HG02610 (cell line): ENCODE data around the gene TCF7L2.

Experiments
- ATAC-seq: cut with Tn5 transposase; IDR thresholded peaks from one replicate; pipeline ENCODE4 v1.9.1; 2021; ENCODE audit warnings: mild to moderate bottlenecking, moderate library complexity; ENCODE audit not compliant: unreplicated experiment

Gene TCF7L2

DNA sequence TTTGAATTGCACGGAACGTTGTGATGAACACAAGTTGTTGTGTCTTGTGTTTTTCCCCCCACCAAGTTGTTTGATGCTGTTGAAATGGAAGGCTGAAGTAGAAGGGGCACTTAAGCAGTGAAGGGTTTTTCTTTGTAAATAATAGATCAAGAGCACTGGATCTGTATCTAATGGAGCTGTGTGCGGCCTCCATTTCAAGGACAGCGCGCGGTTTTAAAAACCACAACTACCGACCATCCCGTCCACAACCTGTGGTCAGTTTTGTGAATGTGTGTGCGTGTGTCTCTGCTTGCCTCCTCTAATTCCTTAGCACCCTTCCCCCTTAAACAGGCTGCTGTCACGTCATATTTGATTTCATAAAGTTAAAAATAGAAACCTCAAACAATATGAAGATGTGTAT is 165.5 kb downstream of the TCF7L2 start:
- no peak for ATAC-seq

- ATAC-seq, result no peak
Measured at GRCh38 chr10:113118882-113119281, 168.8 kb downstream of the TCF7L2 start.

- no peak for ATAC-seq
Measured at GRCh38 chr10:113119801-113120200, 169.8 kb downstream of the TCF7L2 start.

DNA sequence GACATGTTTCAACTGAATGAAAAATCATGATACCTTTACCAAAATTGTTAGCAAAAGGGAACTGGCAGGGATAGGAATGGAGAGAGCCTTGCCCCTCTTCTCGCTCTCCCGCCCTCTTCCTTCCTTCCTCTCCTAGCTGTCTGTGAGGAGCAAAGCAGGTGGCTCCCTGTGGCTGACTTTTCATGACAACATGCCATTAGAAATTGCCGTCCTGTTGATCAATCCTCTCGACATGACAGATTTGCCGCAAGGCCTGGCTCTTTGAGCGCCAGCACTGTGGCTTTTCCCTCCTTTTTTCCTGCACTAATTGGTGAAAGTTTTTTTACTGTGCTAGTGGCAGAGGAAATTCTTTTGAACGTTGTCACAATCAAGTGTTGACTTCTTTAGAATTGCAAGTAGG is 171.1 kb downstream of the TCF7L2 start:
- ATAC-seq, result no peak

- no peak for ATAC-seq
Measured at GRCh38 chr10:113122947-113123346, 172.9 kb downstream of the TCF7L2 start.

- no peak for ATAC-seq
Measured at GRCh38 chr10:113124724-113125123, 174.7 kb downstream of the TCF7L2 start.

DNA sequence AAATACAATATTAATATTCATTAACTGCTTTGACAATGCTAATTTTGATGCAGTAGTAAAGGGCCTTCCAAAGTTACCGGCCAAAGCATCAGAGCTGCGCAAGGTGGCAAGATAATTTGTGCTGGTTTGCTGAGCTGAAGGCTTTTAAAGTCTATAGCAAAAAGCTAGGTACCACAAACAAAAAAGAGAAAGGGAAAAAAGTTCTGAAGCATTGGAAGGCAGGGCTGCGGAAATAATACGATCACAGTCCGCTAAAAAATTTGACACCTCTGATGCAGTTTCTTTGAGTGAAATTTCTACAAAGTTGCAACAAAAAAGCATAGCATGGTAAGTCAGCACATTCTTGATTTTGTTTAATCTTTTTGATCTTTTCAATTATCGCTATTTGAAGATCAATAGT is 175.6 kb downstream of the TCF7L2 start:
- ATAC-seq, result no peak

- no peak for ATAC-seq
Measured at GRCh38 chr10:113126229-113127201, 176.5 kb downstream of the TCF7L2 start.

GRCh38 chr10:113127261-113127900 is 177.3 kb downstream of the TCF7L2 start:
- no peak for ATAC-seq

- ATAC-seq, result no peak
Measured at GRCh38 chr10:113127901-113128283, 177.8 kb downstream of the TCF7L2 start.

DNA sequence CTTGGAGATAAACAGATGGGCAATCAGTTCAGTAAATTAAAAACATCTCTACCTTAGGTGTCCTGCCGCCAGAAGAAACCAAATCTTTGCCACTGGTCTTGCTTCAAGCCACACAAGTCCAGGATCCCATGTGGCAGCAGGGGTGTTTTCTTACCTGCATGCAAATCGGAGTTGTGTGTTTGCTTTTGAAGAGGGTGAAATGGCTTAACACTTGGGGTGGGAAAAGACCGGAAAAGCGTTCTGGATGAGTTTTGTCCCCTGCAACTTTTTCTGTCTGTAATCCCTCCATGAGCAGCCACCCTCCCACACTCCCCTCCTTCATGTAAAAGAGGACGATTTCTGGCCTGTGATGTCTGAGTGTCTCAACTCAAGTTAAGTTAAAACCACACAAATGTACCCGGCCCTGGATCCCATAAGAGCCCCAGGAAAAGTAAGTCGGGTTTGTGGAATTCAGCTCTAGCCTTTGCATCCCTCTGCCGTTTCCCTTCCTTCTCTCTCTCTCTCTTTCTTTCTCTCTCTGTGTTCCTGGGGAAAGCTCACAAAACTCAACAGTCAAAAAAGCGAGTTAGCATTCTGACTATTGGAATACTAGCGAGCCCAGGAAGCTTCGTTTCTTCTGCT is 178.5 kb downstream of the TCF7L2 start:
- ATAC-seq, result no peak

DNA sequence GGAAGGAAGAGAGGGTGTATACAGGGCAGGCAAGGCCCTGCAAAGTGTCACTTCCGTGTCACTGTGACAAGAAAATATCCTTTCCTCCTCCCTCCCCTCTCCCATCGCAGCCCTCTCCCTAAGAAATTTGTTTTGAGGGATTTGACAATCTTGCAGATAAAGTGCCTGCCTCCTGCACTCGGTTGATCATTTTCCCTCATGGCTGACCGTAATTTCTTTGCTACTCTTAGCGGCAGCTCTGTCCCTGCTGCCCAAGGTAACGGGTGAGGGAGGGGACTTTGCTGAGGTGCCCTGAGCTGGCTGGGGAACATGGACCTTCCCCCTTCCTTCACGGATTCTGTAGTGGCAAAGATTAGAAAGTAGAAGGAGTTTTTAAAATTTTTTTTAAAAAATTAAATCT is 179.1 kb downstream of the TCF7L2 start:
- no peak for ATAC-seq

- no peak for ATAC-seq
Measured at GRCh38 chr10:113130014-113130641, 180.1 kb downstream of the TCF7L2 start.

GRCh38 chr10:113131613-113132261 is 181.7 kb downstream of the TCF7L2 start:
- ATAC-seq, result no peak

DNA sequence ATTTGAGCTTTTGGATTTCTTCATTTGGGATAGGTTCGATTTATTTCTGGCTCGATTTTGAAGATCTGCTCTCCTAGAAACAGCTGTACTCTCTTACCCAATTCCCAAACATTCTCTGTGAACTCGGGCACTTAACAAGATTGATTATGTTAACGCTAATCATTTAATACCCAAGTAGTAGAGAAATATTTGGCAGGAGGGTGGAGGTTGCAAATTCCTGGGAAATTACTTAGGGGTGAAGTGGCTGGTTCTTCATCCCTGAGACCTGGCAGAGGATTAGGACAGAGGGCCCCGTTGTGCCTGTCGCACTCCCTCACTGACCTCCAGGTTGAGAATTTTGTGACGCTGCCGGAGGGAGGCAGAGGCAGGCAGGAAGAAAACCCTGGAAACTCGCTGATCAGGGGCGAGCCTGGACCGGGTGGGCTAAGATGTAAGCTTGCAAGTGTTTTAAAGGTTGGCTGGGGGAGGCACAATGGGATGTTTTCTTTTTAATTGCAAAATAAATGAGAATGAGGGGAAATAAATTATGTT is 182.6 kb downstream of the TCF7L2 start:
- ATAC-seq, result no peak

DNA sequence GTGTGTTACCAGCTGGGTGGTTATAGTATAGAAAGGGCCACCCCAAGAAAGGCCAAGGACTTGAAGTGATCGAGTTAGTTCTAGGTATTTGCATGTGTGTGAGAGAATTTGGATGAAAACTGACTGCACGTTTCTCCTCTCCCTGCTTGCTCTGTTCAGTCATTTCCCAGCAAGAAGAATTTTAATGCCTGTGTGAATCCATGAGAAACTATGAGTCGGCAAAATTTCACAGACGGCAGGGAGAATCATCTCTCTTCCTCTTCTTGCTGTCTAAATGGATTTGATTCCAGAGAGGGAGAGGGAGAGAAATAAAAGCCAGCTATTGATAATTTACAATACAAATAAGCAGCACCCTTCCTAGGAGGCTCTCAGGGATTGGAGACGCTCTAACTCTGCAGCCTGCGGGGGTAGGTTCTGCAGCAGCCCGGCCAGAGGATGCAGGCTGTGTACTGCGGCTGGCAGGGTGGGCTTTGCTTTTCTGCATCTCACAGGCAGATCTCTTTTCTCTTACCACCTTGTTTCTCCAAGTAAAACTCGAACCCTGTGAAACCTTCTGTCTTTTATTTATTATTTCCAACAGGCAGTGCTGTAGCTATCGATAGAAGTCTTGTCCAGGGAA is 183.6 kb downstream of the TCF7L2 start:
- ATAC-seq, result no peak

DNA sequence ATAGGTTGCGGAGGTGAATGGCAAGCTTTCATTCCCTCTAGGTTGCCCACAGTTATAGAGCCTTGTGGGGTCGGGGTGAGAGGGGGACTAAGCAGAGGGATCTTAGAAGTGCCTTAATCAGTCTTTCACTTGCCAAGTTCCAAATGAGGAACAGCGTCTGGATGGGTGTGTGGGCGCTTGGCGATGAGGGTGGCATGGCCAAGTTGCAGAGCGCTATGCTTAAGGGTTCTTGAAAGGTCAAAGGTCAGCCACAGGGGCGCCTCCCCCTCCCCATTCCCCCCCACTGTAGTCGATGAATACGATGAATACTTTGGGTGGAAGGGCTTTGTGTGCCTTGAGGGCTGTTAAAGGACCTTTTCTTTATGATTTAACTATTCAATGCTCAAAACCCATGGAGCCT is 185.0 kb downstream of the TCF7L2 start:
- ATAC-seq, result no peak

DNA sequence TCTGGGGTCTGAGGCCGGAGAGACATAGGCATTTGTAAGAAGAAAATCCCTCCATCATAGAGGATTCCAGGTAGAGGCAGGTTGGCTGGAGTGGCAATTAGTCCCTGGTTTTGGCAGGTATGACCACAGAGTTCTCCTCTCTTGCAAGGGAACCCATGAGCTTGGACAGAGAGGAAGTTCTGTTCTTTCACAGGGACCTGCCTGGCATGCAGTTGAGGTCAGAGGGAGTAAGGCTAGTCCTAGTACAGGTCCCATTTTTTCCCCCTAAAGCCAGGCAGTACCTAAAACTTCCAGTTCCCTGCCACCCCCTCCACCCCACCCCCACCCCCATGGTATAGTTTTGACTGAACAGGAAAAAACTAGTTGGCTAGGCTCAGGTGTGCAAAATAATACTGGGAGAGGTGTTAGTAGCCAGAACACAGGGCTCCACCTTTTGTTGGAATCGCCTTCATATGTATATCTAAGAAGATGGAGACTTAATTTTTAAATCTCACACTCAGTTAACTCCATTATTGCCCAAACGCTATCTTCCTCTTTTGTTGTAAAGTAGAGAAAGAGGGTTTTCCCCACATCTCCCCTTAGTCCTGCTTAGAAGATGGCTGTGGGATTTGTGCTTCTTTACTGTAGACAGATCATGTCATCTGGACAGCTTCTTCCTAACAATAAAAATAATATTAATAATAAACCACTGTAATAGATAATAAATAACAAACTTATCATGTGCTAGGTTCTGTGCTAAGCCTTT is 188.1 kb downstream of the TCF7L2 start:
- ATAC-seq, result no peak

- ATAC-seq, result no peak
Measured at GRCh38 chr10:113138937-113139585, 189.0 kb downstream of the TCF7L2 start.
